CD8-positive, alpha-beta memory T cell (primary cell): Measurements from ENCODE around the gene HOMEZ. TPM values are rescaled to one million over a fixed set of nuclear protein-coding genes. Genes with fewer than 3 reads are reported as not detected.
A peak's percentile ranks its signal among the peaks of the same experiment; 100 is the strongest.

ENCODE experiments used
- CTCF ChIA-PET: fragments of 350-600 bp; sonication (Branson Sonifier 250); formaldehyde crosslinking; loops from one replicate; lab custom pipeline; 2021; ENCODE audit warnings: antibody characterized with exemption; lab: Charles Lee
- POLR2A ChIA-PET: fragments of 350-600 bp; sonication (Branson Sonifier 250); formaldehyde crosslinking; loops from one replicate; lab custom pipeline; 2021; ENCODE audit warnings: antibody characterized with exemption; lab: Charles Lee
- DNase-seq, 5 donors: peaks; one replicate each; pipeline versions ENCODE4 v3.0.0 to v3.0.0-alpha.2; 2020 to 2022; ENCODE audit warnings: mixed read lengths in 1 of 5
- H3K27ac ChIP-seq: one replicate; pipeline ENCODE4 v1.7.0; 2013; ENCODE audit warnings: low read depth, mild to moderate bottlenecking, low read length, moderate library complexity
- H3K27me3 ChIP-seq: 2 replicates; pipeline ENCODE4 v1.7.0; 2013; ENCODE audit warnings: low read length, mild to moderate bottlenecking; ENCODE audit not compliant: insufficient read depth, poor library complexity, severe bottlenecking
- H3K36me3 ChIP-seq: 2 replicates; pipeline ENCODE4 v1.7.0; 2013; ENCODE audit warnings: mild to moderate bottlenecking, low read length, moderate library complexity; ENCODE audit not compliant: insufficient read depth
- H3K4me1 ChIP-seq: 2 replicates; pipeline ENCODE4 v1.7.0; 2013; ENCODE audit warnings: mild to moderate bottlenecking, low read length, moderate library complexity; ENCODE audit not compliant: insufficient read depth
- H3K4me3 ChIP-seq: 2 replicates; pipeline ENCODE4 v1.7.0; 2013; ENCODE audit warnings: mild to moderate bottlenecking, low read length
- H3K9me3 ChIP-seq: 2 replicates; pipeline ENCODE4 v1.7.0; 2013; ENCODE audit warnings: mild to moderate bottlenecking, low read length
- H3K27ac Mint-ChIP-seq, 8 donors: one replicate each; pipeline ENCODE4 v1.8.0; 2020 to 2021; ENCODE audit warnings: mixed read lengths in 8 of 8, mild to moderate bottlenecking in 6 of 8, inconsistent platforms in 3 of 8, moderate library complexity in 3 of 8
- H3K27me3 Mint-ChIP-seq, 2 donors: one replicate each; pipeline ENCODE4 v1.8.0; 2020 to 2021; ENCODE audit warnings: mixed read lengths in 2 of 2, mild to moderate bottlenecking in 1 of 2, moderate library complexity in 1 of 2
- H3K36me3 Mint-ChIP-seq, 3 donors: one replicate each; pipeline ENCODE4 v1.8.0; 2020 to 2021; ENCODE audit warnings: mixed read lengths in 3 of 3, inconsistent platforms in 1 of 3, mild to moderate bottlenecking in 1 of 3
- H3K4me1 Mint-ChIP-seq, 3 donors: one replicate each; pipeline ENCODE4 v1.8.0; 2020 to 2021; ENCODE audit warnings: mixed read lengths in 3 of 3, inconsistent platforms in 1 of 3, mild to moderate bottlenecking in 1 of 3
- H3K4me3 Mint-ChIP-seq, 7 donors: one replicate each; pipeline ENCODE4 v1.8.0; 2020 to 2021; ENCODE audit warnings: mixed read lengths in 7 of 7, mild to moderate bottlenecking in 6 of 7, moderate library complexity in 4 of 7, inconsistent platforms in 2 of 7
- H3K9me3 Mint-ChIP-seq, 5 donors: one replicate each; pipeline ENCODE4 v1.8.0; 2020 to 2022; ENCODE audit warnings: mixed read lengths in 5 of 5, mild to moderate bottlenecking in 3 of 5, moderate library complexity in 2 of 5, inconsistent platforms in 1 of 5
- polyA plus RNA-seq: library from polyadenylated mRNA; unstranded; fragments of 300-500 nt; fragmentation: Illumina TruSeq; gene quantifications from one replicate; pipeline ENCODE4 v1.2.3, GENCODE V29; 2021
- total RNA-seq, 2 experiments: library from RNA; stranded (reverse); gene quantifications; one replicate each; pipeline ENCODE4 v1.2.3, GENCODE V29; 2021

The HOMEZ gene
- total and polyA plus RNA-seq, 3 experiments from 2014 or later, result 4.9 to 13.4 (median 12.8) TPM

- DNase-seq, result no peak
- H3K4me3 Mint-ChIP-seq, result peak overlapping the region; percentile 89 to 98 (median 93)
- CTCF ChIA-PET, result interaction anchor here (0.6 to 3.6 kb wide), 12 partner anchors 10 to 225 kb away, joined by 3 to 52 read pairs (median 4); partner anchors contain the start of genes ACIN1, C14orf119 and PPP1R3E
- peaks cover 3 to 9% of the 10 kb centered on the region in 2 donors for H3K27me3 Mint-ChIP-seq
- H3K36me3 Mint-ChIP-seq, result peaks cover 0 to 33% (median 5%) of the 10 kb centered on the region in 3 donors
- Histone ChIP-seq H3K27ac (peak overlapping the region; percentile 83), H3K4me1 (peaks cover 23% of the 10 kb centered on the region), H3K36me3 (peaks cover 20% of the 10 kb centered on the region), H3K27me3 (no peaks in the 10 kb centered on the region), H3K9me3 (no peaks in the 10 kb centered on the region), H3K4me3 (peak overlapping the region; percentile 77)
- POLR2A ChIA-PET, result interaction anchor here (0.6 to 5.0 kb wide), 8 partner anchors 17 to 795 kb away, joined by 3 to 146 read pairs (median 5); partner anchors contain the start of genes ACIN1, C14orf119, HAUS4 and HOMEZ
- H3K27ac Mint-ChIP-seq, result peak overlapping the region; percentile 90 to 99 (median 98)
- no peaks in the 10 kb centered on the region for H3K9me3 Mint-ChIP-seq
- H3K4me1 Mint-ChIP-seq, result peaks cover 29 to 35% (median 30%) of the 10 kb centered on the region in 3 donors
Measured at GRCh38 chr14:23319746-23320583, 34.0 kb upstream of the HOMEZ start.

- peaks cover 0 to 2% (median 0%) of the 10 kb centered on the region in 3 donors for H3K36me3 Mint-ChIP-seq
- ChIA-PET POLR2A (interaction anchor here (0.7 kb wide), 2 partner anchors 43 to 196 kb away, joined by 3 to 8 read pairs; no protein-coding TSS in a partner anchor), CTCF (interaction anchor here (1.0 to 1.1 kb wide), 2 partner anchors 14 to 17 kb away, joined by 3 read pairs; partner anchors contain the start of gene PPP1R3E)
- no peak overlapping the region for H3K4me3 ChIP-seq
- no peaks in the 10 kb centered on the region for H3K9me3 Mint-ChIP-seq
- no peak overlapping the region for H3K27ac Mint-ChIP-seq
- H3K4me1 Mint-ChIP-seq, result peaks cover 13 to 15% (median 13%) of the 10 kb centered on the region in 3 donors
- H3K27me3 ChIP-seq, result no peaks in the 10 kb centered on the region
- H3K4me3 Mint-ChIP-seq, result no peak overlapping the region
- no peaks in the 10 kb centered on the region for H3K36me3 ChIP-seq
- no peak overlapping the region for H3K27ac ChIP-seq
- H3K9me3 ChIP-seq, result no peaks in the 10 kb centered on the region
- DNase-seq, result no peak
- peaks cover 2 to 12% of the 10 kb centered on the region in 2 donors for H3K27me3 Mint-ChIP-seq
- peaks cover 10% of the 10 kb centered on the region for H3K4me1 ChIP-seq
Measured at GRCh38 chr14:23316300-23316699, 30.4 kb upstream of the HOMEZ start.

- H3K27me3 Mint-ChIP-seq, result peaks cover 17 to 50% of the 10 kb centered on the region in 2 donors
- DNase-seq, result no peak
- Histone ChIP-seq H3K27ac (no peak overlapping the region), H3K4me3 (no peak overlapping the region), H3K27me3 (peaks cover 12% of the 10 kb centered on the region), H3K4me1 (no peaks in the 10 kb centered on the region), H3K9me3 (no peaks in the 10 kb centered on the region), H3K36me3 (no peaks in the 10 kb centered on the region)
- no peaks in the 10 kb centered on the region for H3K4me1 Mint-ChIP-seq
- POLR2A ChIA-PET, result interaction anchor here (1.0 kb wide), 1 partner anchor 11 kb away, joined by 4 read pairs; the partner anchor contains the start of gene PABPN1
- CTCF ChIA-PET, result interaction anchor here (0.7 to 2.2 kb wide), 3 partner anchors 8 to 14 kb away, joined by 3 to 5 read pairs (median 5); partner anchors contain the start of gene PPP1R3E
- H3K4me3 Mint-ChIP-seq, result no peak overlapping the region
- peak overlapping the region in 1 of 8 donors; percentile 50 for H3K27ac Mint-ChIP-seq
- H3K36me3 Mint-ChIP-seq, result peaks cover 0 to 4% (median 0%) of the 10 kb centered on the region in 3 donors
- H3K9me3 Mint-ChIP-seq, result no peaks in the 10 kb centered on the region
Measured at GRCh38 chr14:23310546-23310945, 24.6 kb upstream of the HOMEZ start.

GRCh38 chr14:23308721-23309445 lies 23.0 kb upstream of the HOMEZ start:
- Mint-ChIP-seq H3K27ac (peak overlapping the region in 2 of 8 donors; percentile 21 to 88), H3K4me3 (peak overlapping the region in 1 of 7 donors; percentile 33), H3K27me3 (peaks cover 19 to 55% of the 10 kb centered on the region in 2 donors), H3K4me1 (no peaks in the 10 kb centered on the region), H3K36me3 (peaks cover 0 to 4% (median 0%) of the 10 kb centered on the region in 3 donors), H3K9me3 (no peaks in the 10 kb centered on the region)
- H3K27me3 ChIP-seq, result peaks cover 12% of the 10 kb centered on the region
- ChIA-PET CTCF (interaction anchor here (0.9 to 1.6 kb wide), 2 partner anchors 10 to 71 kb away, joined by 3 to 4 read pairs; no protein-coding TSS in a partner anchor), POLR2A (no interaction called here)
- no peaks in the 10 kb centered on the region for H3K4me1 ChIP-seq
- H3K9me3 ChIP-seq, result no peaks in the 10 kb centered on the region
- H3K36me3 ChIP-seq, result no peaks in the 10 kb centered on the region
- DNase-seq, result no peak
- H3K4me3 ChIP-seq, result no peak overlapping the region
- no peak overlapping the region for H3K27ac ChIP-seq

- peaks cover 19 to 55% of the 10 kb centered on the region in 2 donors for H3K27me3 Mint-ChIP-seq
- CTCF ChIA-PET, result interaction anchor here (1.2 to 1.6 kb wide), 2 partner anchors 13 to 72 kb away, joined by 4 to 5 read pairs; partner anchors contain the start of gene PABPN1
- H3K4me1 Mint-ChIP-seq, result peaks cover 2 to 6% (median 3%) of the 10 kb centered on the region in 3 donors
Measured at GRCh38 chr14:23307687-23308644, 22.0 kb upstream of the HOMEZ start.

GRCh38 chr14:23307146-23307530 lies 21.2 kb upstream of the HOMEZ start:
- H3K4me1 Mint-ChIP-seq, result peaks cover 5 to 12% (median 9%) of the 10 kb centered on the region in 3 donors
- ChIA-PET CTCF (interaction anchor here (1.2 kb wide), 1 partner anchor 14 kb away, joined by 5 read pairs; the partner anchor contains the start of gene PABPN1), POLR2A (interaction anchor here (1.0 kb wide), 1 partner anchor 15 kb away, joined by 3 read pairs; no protein-coding TSS in a partner anchor)
- Histone ChIP-seq H3K4me1 (peaks cover 8% of the 10 kb centered on the region), H3K27ac (peak overlapping the region; percentile 71), H3K36me3 (no peaks in the 10 kb centered on the region), H3K9me3 (no peaks in the 10 kb centered on the region), H3K27me3 (peaks cover 12% of the 10 kb centered on the region), H3K4me3 (no peak overlapping the region)
- H3K4me3 Mint-ChIP-seq, result peak overlapping the region in 1 of 7 donors; percentile 15
- DNase-seq, result no peak
- H3K36me3 Mint-ChIP-seq, result peaks cover 0 to 4% (median 3%) of the 10 kb centered on the region in 3 donors
- peaks cover 18 to 52% of the 10 kb centered on the region in 2 donors for H3K27me3 Mint-ChIP-seq
- H3K27ac Mint-ChIP-seq, result no peak overlapping the region
- no peaks in the 10 kb centered on the region for H3K9me3 Mint-ChIP-seq

More at GRCh38 chr14:23307687-23308644, 22.0 kb upstream of the HOMEZ start:
- no peaks in the 10 kb centered on the region for H3K9me3 Mint-ChIP-seq
- H3K36me3 Mint-ChIP-seq, result peaks cover 0 to 4% (median 0%) of the 10 kb centered on the region in 3 donors
- H3K4me3 Mint-ChIP-seq, result peak overlapping the region in 1 of 7 donors; percentile 15
- peaks cover 8% of the 10 kb centered on the region for H3K4me1 ChIP-seq
- peak overlapping the region in 2 of 8 donors; percentile 27 to 63 for H3K27ac Mint-ChIP-seq
- POLR2A ChIA-PET, result interaction anchor here (1.0 kb wide), 1 partner anchor 14 kb away, joined by 3 read pairs; no protein-coding TSS in a partner anchor
- DNase-seq, result no peak
- H3K27me3 ChIP-seq, result peaks cover 12% of the 10 kb centered on the region
- H3K4me3 ChIP-seq, result no peak overlapping the region
- H3K36me3 ChIP-seq, result no peaks in the 10 kb centered on the region
- no peaks in the 10 kb centered on the region for H3K9me3 ChIP-seq
- H3K27ac ChIP-seq, result peak overlapping the region; percentile 71
